GM12865 (cell line): Measurements from ENCODE around the gene PFDN6.

Experiments used
- DNase-seq: peaks from one replicate; pipeline ENCODE4 v3.0.0; 2010; ENCODE audit warnings: low read depth
- H3K4me3 ChIP-seq: 2 replicates; pipeline ENCODE4 v1.5.1; 2011; ENCODE audit warnings: mild to moderate bottlenecking, low read depth, low read length, control low read depth
- TF ChIP-seq, protein P1 (sequence below): IDR thresholded peaks from 2 replicates; pipeline ENCODE4 v1.5.1; 2011; ENCODE audit warnings: low read length, control low read depth, low read depth, inconsistent platforms; ENCODE audit not compliant: insufficient read depth; ENCODE audit errors: missing control alignments

Gene PFDN6

DNA sequence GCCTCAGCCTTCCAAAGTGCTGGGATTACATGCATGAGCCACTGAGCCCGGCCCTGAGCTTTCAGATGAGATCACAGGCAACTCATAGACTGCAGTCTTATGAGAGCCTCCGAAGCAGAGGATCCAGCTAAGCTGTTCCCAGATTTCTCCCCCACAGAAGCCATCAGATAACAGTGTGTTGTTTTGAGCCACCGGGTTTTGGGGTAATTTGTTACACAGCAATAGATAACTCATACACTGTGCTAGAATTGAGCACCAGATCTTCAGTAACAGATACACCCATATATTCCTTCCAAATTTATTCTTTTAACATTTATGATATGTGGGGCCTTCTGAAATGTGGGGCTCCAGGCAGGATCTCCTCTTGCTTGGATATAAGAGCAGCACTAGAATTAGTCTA lies 47.1 kb downstream of the PFDN6 start:
- no peak overlapping the region for H3K4me3 ChIP-seq
- DNase-seq, result no peak
- TF ChIP-seq, protein P1, sequence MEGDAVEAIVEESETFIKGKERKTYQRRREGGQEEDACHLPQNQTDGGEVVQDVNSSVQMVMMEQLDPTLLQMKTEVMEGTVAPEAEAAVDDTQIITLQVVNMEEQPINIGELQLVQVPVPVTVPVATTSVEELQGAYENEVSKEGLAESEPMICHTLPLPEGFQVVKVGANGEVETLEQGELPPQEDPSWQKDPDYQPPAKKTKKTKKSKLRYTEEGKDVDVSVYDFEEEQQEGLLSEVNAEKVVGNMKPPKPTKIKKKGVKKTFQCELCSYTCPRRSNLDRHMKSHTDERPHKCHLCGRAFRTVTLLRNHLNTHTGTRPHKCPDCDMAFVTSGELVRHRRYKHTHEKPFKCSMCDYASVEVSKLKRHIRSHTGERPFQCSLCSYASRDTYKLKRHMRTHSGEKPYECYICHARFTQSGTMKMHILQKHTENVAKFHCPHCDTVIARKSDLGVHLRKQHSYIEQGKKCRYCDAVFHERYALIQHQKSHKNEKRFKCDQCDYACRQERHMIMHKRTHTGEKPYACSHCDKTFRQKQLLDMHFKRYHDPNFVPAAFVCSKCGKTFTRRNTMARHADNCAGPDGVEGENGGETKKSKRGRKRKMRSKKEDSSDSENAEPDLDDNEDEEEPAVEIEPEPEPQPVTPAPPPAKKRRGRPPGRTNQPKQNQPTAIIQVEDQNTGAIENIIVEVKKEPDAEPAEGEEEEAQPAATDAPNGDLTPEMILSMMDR, result no peak

DNA sequence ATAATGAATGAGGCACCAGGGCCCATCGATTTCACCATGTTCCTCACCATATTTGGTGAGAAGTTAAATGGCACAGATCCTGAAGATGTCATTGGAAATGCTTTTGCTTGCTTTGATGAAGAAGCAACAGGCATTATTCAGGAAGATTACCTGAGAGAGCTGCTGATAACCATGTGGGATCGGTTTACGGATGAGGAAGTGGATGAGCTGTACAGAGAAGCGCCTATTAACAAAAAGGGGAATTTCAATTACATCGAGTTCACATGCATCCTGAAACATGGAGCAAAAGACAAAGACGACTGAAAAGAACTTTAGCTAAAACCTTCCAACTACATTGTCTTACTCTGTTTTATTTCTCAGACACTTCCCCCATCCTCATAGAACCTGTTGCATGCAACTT lies 49.8 kb downstream of the PFDN6 start:
- DNase-seq, result no peak
- TF ChIP-seq, protein P1, result no peak
- H3K4me3 ChIP-seq, result no peak overlapping the region
